ENCODE data around the gene NAPB.

The NAPB gene

GRCh38 chr20:23365390-23366165, 55.7 kb downstream of the NAPB start:
- no peak for TF ChIP-seq CTCF (IDR thresholded peaks at IDR 0.05; ENCODE audit: control insufficient read depth, extremely low read depth, insufficient read depth)
- DNase-seq (ENCODE audit: low read depth): no peak
- no peak overlapping the region for H3K4me3 ChIP-seq (ENCODE audit: low read depth, low read length)

- H3K4me3 ChIP-seq (ENCODE audit: low read depth, low read length): peak overlapping the region; percentile 83
- no peak for TF ChIP-seq CTCF (IDR thresholded peaks at IDR 0.05; ENCODE audit: control insufficient read depth, extremely low read depth, insufficient read depth)
- no peak for DNase-seq (ENCODE audit: low read depth)
Measured at GRCh38 chr20:23363257-23363649, 58.0 kb downstream of the NAPB start.

- DNase-seq (ENCODE audit: low read depth): no peak
- no peak for TF ChIP-seq CTCF (IDR thresholded peaks at IDR 0.05; ENCODE audit: control insufficient read depth, extremely low read depth, insufficient read depth)
- peak overlapping the region; percentile 83 for H3K4me3 ChIP-seq (ENCODE audit: low read depth, low read length)
Measured at GRCh38 chr20:23362392-23363256, 58.7 kb downstream of the NAPB start.

GRCh38 chr20:23361476-23362391, 59.6 kb downstream of the NAPB start, which contains the start of gene GZF1:
TSS of gene GZF1 (plus strand) at chr20:23362182. CDS start at chr20:23364384, 2,202 bp downstream.
- TF ChIP-seq CTCF (IDR thresholded peaks at IDR 0.05; ENCODE audit: control insufficient read depth, extremely low read depth, insufficient read depth): no peak
- DNase-seq (ENCODE audit: low read depth): peak; percentile 91
- peak within 1 kb of the TSS; percentile 83 for H3K4me3 ChIP-seq (ENCODE audit: low read depth, low read length)

- H3K4me3 ChIP-seq (ENCODE audit: low read depth, low read length): peak overlapping the region; percentile 80
- DNase-seq (ENCODE audit: low read depth): no peak
Measured at GRCh38 chr20:23361119-23361475, 60.2 kb downstream of the NAPB start.

More at GRCh38 chr20:23361119-23361475, 60.2 kb downstream of the NAPB start:
- TF ChIP-seq CTCF (IDR thresholded peaks at IDR 0.05; ENCODE audit: control insufficient read depth, extremely low read depth, insufficient read depth): no peak

Measured in LNCaP clone FGC (cell line).